ENCODE measurements around the gene HACE1. TPM values are rescaled to one million over a fixed set of nuclear protein-coding genes. Genes with fewer than 3 reads are reported as not detected.
"Not testable (repeated sequence)": the region's sequence is repeated elsewhere in the genome, so short reads cannot be mapped to it uniquely, and the experiment has no call there.

HACE1 gene, protein sequence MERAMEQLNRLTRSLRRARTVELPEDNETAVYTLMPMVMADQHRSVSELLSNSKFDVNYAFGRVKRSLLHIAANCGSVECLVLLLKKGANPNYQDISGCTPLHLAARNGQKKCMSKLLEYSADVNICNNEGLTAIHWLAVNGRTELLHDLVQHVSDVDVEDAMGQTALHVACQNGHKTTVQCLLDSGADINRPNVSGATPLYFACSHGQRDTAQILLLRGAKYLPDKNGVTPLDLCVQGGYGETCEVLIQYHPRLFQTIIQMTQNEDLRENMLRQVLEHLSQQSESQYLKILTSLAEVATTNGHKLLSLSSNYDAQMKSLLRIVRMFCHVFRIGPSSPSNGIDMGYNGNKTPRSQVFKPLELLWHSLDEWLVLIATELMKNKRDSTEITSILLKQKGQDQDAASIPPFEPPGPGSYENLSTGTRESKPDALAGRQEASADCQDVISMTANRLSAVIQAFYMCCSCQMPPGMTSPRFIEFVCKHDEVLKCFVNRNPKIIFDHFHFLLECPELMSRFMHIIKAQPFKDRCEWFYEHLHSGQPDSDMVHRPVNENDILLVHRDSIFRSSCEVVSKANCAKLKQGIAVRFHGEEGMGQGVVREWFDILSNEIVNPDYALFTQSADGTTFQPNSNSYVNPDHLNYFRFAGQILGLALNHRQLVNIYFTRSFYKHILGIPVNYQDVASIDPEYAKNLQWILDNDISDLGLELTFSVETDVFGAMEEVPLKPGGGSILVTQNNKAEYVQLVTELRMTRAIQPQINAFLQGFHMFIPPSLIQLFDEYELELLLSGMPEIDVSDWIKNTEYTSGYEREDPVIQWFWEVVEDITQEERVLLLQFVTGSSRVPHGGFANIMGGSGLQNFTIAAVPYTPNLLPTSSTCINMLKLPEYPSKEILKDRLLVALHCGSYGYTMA
- total RNA-seq = 10 to 100 TPM; 13.5 to 16.7 TPM

DNA sequence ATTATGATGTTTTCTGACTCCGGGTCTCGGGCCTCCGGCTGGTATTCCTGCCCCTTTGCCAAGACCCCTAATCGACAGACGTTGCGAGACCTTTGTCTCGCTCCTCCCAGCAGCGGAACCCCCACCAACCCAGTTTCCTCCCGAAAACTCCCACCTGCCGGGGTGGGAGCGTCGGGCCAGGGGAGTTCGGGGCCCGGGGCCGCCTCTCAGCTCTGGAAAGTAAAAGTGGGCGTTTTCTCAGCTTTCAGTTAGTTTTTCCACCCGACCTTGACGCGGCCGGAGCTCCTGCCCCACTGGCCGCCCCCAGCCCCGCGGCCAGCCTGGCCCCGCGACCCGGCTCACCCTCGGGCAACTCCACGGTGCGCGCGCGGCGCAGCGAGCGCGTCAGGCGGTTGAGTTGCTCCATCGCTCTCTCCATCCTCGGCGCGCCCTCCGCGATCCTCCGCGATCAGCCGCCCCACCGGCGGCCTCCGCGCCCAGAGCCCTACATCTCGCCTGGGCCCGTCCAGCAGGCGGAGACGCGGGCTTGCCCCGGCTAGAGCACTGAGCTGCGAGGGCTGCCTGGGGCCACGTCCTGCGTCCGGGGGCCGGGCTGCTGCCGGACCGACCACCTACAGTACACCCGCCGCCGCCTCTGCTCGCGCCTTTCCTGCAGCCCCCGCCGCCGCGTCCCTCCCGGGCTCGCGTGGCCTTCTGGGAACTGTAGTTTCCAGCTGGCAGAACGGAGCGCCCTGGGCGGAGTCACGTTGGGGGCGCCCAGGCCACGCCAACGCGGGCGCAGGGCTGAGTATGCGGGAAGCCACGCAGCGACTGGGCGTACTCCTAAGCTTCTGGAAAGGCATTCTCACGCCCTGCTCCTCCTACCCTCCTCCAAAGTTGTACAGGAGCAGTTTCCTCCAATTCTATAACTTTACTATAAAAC is at the start of gene HACE1:
Gene HACE1, minus strand, starts transcription at position 695 of the 922 bp plus-strand sequence. Its CDS starts 277 bp downstream, at position 418.
- ATAC-seq = peak; percentile 99
- H3K27ac Mint-ChIP-seq = peak within 1 kb of the TSS; percentile 84

DNA sequence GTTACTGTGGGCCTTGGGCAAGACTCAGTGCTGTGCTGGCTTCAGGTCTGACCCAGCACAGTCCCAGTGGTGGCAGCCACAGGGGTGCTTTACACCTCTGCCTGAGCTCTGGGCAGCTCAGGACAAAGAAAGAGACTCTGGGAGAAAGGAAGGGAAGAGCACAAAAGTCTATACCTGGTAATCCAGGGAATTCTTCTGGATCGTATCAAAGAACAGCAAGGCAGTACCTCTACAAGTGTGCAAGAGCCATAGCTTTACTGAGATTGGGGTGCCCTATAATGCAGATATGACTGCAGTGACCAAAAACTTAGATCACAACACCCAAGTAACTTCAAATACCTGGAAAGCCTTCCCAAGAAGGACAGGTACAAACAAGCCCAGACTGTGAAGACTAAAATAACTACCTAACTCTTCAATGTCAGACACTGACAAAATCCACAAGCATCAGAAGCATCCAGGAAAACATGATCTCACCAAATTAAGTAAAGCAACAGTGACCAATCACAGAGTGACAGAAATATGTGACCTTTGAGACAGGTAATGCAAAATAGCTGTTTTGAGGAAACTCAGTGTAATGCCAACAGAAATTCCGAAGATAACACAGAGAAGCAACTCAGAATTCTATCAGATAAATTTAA is 49.3 kb upstream of the HACE1 start:
- H3K4me3 Mint-ChIP-seq = no peak overlapping the region
- ChIA-PET CTCF (interaction anchor here (1.4 kb wide), 1 partner anchor 11 kb away, joined by 5 read pairs; no protein-coding TSS in a partner anchor), POLR2A (no interaction called here)
- no peaks in the 10 kb centered on the region for H3K36me3 Mint-ChIP-seq (ENCODE audit: low read depth)
- ATAC-seq (no peak), DNase-seq (no peak)
- H3K4me1 Mint-ChIP-seq (ENCODE audit: low read depth) = no peaks in the 10 kb centered on the region
- H3K27ac Mint-ChIP-seq = no peak overlapping the region
- H3K9me3 Mint-ChIP-seq (ENCODE audit: insufficient read depth) = no peaks in the 10 kb centered on the region
- peaks cover 4% of the 10 kb centered on the region for H3K27me3 Mint-ChIP-seq (ENCODE audit: low read depth)

More for the DNA sequence above, at the start of gene HACE1:
- Mint-ChIP-seq H3K4me3 (peak within 1 kb of the TSS; percentile 96), H3K9me3 (ENCODE audit: insufficient read depth) (no peaks in the 10 kb centered on the region), H3K27me3 (ENCODE audit: low read depth) (no peaks in the 10 kb centered on the region), H3K36me3 (ENCODE audit: low read depth) (peaks cover 3% of the 10 kb centered on the region), H3K4me1 (ENCODE audit: low read depth) (peaks cover 25% of the 10 kb centered on the region)
- ChIA-PET POLR2A (interaction anchor here (0.8 to 1.3 kb wide), 2 partner anchors 8 to 11 kb away, joined by 3 read pairs; no protein-coding TSS in a partner anchor), CTCF (interaction anchor here (1.3 to 2.6 kb wide), 3 partner anchors 13 to 69 kb away, joined by 3 to 9 read pairs (median 3); no protein-coding TSS in a partner anchor)
- peak; percentile 91 for DNase-seq

DNA sequence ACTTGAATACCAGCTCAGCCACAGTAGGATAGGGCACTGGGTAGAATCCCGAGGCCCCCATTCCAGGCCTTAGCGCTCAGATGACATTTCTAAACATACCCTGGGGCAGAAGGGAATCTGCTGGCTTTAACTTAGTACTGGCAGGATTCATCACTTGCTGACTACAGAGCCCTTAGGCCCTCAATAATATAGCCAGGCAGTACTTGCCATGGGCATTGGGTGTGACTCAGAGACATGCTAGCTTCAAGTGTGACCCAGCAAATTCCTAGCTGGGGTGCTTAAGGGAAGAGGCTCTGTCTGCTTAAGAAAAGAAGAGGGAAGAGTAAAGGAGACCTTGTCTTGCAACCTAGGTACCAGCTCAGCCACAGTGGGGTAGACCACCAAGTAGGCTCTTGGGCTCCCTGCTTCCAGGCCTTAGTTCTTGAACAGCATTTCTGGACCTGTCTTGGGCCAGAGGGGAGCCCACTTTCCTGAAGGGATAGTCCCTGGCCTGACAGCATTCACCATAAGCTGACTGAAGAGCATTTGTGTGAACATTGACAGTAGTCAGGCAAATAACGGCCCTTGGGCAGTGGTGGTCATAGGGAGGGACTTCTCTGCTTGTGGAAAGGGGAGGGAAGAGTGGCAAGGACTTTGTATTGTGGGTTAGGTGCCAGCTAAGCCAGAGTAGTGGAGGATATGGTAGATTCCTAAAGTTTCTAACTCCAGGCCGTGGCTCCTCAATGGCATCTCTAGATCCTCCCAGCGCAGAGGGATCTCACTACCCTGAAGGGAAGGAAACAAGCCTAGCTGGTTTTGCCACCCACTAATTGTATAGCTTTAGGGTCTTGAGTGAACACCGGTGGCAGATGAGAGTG is 48.5 kb upstream of the HACE1 start:
- no peaks in the 10 kb centered on the region for H3K9me3 Mint-ChIP-seq (ENCODE audit: insufficient read depth)
- POLR2A ChIA-PET = no interaction called here
- DNase-seq (no peak), ATAC-seq (no peak)
- H3K36me3 Mint-ChIP-seq (ENCODE audit: low read depth) = no peaks in the 10 kb centered on the region
- peaks cover 4% of the 10 kb centered on the region for H3K27me3 Mint-ChIP-seq (ENCODE audit: low read depth)
- H3K4me1 Mint-ChIP-seq (ENCODE audit: low read depth) = no peaks in the 10 kb centered on the region
- CTCF ChIA-PET = interaction anchor here (1.4 kb wide), 1 partner anchor 10 kb away, joined by 5 read pairs; no protein-coding TSS in a partner anchor
- no peak overlapping the region for H3K27ac Mint-ChIP-seq
- H3K4me3 Mint-ChIP-seq = no peak overlapping the region

DNA sequence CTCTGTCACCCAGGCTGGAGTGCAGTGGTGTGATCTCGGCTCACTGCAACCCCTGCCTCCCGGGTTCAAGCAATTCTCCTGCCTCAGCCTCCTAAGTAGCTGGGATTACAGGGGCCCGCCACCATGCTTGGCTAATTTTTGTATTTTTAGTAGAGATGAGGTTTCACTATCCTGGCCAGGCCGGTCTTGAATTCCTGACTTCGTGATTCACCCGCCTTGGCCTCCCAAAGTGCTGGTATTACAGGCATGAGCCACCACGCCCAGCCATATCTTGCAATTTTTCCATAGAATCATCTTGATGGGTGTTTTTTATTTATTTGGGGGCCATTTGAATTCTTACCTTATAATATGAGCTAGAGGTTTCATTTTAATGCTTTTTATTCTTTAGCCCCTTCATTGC is 39.2 kb upstream of the HACE1 start:
- ATAC-seq; H3K36me3 Mint-ChIP-seq (ENCODE audit: low read depth); H3K27ac Mint-ChIP-seq; DNase-seq; H3K4me3 Mint-ChIP-seq; H3K9me3 Mint-ChIP-seq (ENCODE audit: insufficient read depth); POLR2A ChIA-PET; H3K4me1 Mint-ChIP-seq (ENCODE audit: low read depth); CTCF ChIA-PET; H3K27me3 Mint-ChIP-seq (ENCODE audit: low read depth): not testable (repeated sequence)

DNA sequence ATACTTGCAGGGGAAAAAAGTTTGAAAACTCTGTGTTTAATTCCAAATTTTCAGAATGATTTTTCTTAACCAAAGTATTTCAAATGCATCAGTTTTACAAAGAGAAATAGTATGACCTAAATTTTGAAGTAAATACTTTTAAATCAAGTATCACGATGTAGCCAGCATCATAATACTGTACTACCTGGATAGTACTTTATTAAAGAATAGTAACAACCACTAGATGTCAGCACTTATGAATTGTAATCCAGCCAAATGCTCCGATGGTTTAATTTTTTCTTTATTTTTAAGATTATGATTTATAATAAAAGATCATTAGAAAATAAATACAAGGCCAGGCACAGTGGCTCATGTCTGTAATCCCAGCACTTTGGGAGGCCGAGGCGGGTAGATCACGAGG is 37.2 kb upstream of the HACE1 start:
- Mint-ChIP-seq H3K36me3 (ENCODE audit: low read depth) (no peaks in the 10 kb centered on the region), H3K27me3 (ENCODE audit: low read depth) (peaks cover 4% of the 10 kb centered on the region), H3K27ac (no peak overlapping the region), H3K4me3 (no peak overlapping the region), H3K9me3 (ENCODE audit: insufficient read depth) (no peaks in the 10 kb centered on the region), H3K4me1 (ENCODE audit: low read depth) (no peaks in the 10 kb centered on the region)
- DNase-seq = no peak
- no peak for ATAC-seq
- ChIA-PET POLR2A (no interaction called here), CTCF (interaction anchor here (1.6 kb wide), 1 partner anchor 12 kb away, joined by 5 read pairs; no protein-coding TSS in a partner anchor)

DNA sequence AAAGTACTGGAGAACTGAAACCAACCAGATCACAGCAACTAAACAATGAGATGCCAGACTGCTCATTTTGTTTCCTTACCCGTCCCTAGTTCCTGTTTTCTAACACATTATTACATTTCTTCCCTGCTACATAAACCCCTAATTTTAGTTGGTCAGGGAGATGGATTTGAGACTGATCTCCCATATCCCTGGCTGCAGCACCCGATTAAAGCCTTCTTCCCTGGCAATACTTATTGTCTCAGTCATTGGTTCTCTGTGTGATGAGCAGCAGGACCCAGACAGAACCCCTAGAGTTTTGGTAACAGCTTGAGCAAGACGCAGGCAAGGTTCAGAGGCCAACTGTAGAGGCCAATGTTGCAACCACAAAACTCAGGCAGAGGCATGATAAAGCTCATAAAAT is 28.3 kb upstream of the HACE1 start:
- ChIA-PET POLR2A (no interaction called here), CTCF (no interaction called here)
- no peaks in the 10 kb centered on the region for H3K4me1 Mint-ChIP-seq (ENCODE audit: low read depth)
- no peak overlapping the region for H3K4me3 Mint-ChIP-seq
- no peak for ATAC-seq
- no peaks in the 10 kb centered on the region for H3K36me3 Mint-ChIP-seq (ENCODE audit: low read depth)
- H3K27me3 Mint-ChIP-seq (ENCODE audit: low read depth) = peaks cover 7% of the 10 kb centered on the region
- H3K27ac Mint-ChIP-seq = no peak overlapping the region
- H3K9me3 Mint-ChIP-seq (ENCODE audit: insufficient read depth) = peaks cover 11% of the 10 kb centered on the region
- no peak for DNase-seq

DNA sequence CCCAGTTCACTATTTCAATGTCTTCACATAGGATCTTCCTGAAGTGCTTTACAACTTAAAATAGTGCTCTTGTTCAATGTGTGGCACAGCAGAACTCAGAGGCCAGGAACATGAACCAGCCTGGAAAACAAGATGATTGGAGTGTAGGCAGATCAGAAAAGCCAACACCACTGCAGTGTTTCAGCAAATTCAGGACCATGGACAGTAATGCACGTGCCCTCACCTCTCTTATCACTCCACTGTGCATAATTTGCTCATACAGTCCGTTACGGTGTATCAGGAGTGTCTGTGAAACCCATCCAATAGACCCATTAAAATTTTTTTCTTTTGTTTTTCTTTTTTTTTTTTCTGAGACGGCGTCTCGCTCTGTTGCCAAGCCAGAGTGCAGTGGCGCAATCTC is 27.6 kb upstream of the HACE1 start:
- H3K4me3 Mint-ChIP-seq = no peak overlapping the region
- ATAC-seq = peak; percentile 61
- peaks cover 7% of the 10 kb centered on the region for H3K27me3 Mint-ChIP-seq (ENCODE audit: low read depth)
- H3K9me3 Mint-ChIP-seq (ENCODE audit: insufficient read depth) = peaks cover 11% of the 10 kb centered on the region
- no peaks in the 10 kb centered on the region for H3K4me1 Mint-ChIP-seq (ENCODE audit: low read depth)
- POLR2A ChIA-PET = no interaction called here
- H3K36me3 Mint-ChIP-seq (ENCODE audit: low read depth) = no peaks in the 10 kb centered on the region
- H3K27ac Mint-ChIP-seq = no peak overlapping the region
- DNase-seq = peak; percentile 28
- CTCF ChIA-PET = no interaction called here

DNA sequence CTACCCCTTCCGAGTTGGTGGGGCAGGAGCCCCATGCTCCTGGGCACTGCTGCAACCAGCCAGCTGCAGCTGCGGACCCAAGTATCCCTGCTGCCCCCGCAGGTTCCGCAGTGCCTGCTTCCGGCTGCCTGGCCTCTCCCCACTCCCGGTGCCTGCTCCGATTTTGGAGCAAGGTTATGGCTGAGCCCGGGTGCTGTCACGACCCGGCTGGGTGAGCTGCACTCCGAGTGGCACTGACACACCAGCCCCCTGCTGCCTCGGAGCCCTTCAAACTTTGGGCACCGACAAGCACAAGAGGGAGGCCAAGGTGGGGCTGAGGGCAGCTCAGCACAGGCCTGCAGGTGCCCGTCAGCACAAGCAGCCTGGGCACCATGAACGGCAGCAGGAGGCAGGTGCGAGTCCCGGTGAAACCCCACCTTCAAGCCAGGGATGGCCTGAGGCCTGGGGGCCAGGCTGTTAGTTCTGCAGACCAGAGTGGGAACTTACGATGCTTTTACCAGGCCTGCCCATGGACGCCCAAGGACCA is 25.9 kb upstream of the HACE1 start:
- no peak for ATAC-seq
- ChIA-PET CTCF (interaction anchor here (0.9 kb wide), 1 partner anchor 26 kb away, joined by 3 read pairs; the partner anchor contains the start of gene HACE1), POLR2A (no interaction called here)

DNA sequence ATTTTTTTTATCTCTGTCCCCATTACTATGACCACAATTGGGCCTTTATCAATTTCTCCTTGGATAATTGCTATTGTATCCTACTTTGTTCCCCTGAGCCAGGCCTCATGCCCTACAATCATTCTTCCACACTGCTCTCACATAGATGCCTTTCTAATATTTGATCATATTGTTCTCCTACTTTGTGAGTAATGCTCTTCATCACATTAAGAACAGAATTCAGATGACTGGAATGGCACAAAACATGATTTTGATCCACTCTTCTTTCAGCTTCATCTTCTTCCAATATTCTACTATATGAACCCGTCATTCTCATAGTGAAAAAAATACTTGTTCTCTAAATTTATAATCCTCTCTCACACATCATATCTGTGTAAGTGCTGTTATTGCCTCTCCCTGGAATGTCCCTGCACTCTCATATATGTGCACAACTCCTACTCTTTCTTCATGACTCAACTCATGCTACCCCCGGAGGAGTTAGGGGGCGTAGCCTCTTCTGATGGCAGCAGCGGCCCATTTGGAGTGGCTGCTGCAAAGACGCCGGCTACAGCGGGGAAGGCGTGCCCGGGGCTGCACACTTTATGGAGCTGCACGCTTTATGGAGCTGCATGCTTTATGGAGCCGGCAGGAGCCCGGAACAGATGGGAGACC is 25.3 kb upstream of the HACE1 start:
- no peak overlapping the region for H3K4me3 Mint-ChIP-seq
- ATAC-seq = no peak
- no peaks in the 10 kb centered on the region for H3K4me1 Mint-ChIP-seq (ENCODE audit: low read depth)
- CTCF ChIA-PET = no interaction called here
- H3K9me3 Mint-ChIP-seq (ENCODE audit: insufficient read depth) = peaks cover 11% of the 10 kb centered on the region
- POLR2A ChIA-PET = no interaction called here
- H3K36me3 Mint-ChIP-seq (ENCODE audit: low read depth) = no peaks in the 10 kb centered on the region
- peaks cover 7% of the 10 kb centered on the region for H3K27me3 Mint-ChIP-seq (ENCODE audit: low read depth)
- no peak for DNase-seq
- no peak overlapping the region for H3K27ac Mint-ChIP-seq

More for the DNA sequence above, 25.9 kb upstream of the HACE1 start:
- peaks cover 11% of the 10 kb centered on the region for H3K9me3 Mint-ChIP-seq (ENCODE audit: insufficient read depth)
- no peak for DNase-seq
- peaks cover 7% of the 10 kb centered on the region for H3K27me3 Mint-ChIP-seq (ENCODE audit: low read depth)
- H3K36me3 Mint-ChIP-seq (ENCODE audit: low read depth) = no peaks in the 10 kb centered on the region
- H3K4me3 Mint-ChIP-seq = no peak overlapping the region
- no peak overlapping the region for H3K27ac Mint-ChIP-seq
- no peaks in the 10 kb centered on the region for H3K4me1 Mint-ChIP-seq (ENCODE audit: low read depth)
